IMR-90 (cell line): ENCODE data around the gene LHFPL6. TPM values are rescaled to one million over a fixed set of nuclear protein-coding genes. Genes with fewer than 3 reads are reported as not detected.

Experiments used
- ATAC-seq: fragments of 200-7000 bp; cut with Tn5 transposase; 2 replicates; pipeline ENCODE4 v1.9.1; 2020; ENCODE audit warnings: low read depth, mild to moderate bottlenecking, moderate library complexity
- BruUV-seq: library from RNA; stranded (reverse); fragments of 400-500 nt; replicated peaks from 2 replicates; lab custom pipeline; 2021; lab: Mats Ljungman, UMichigan
- CTCF ChIA-PET: fragments of 300-600 bp; formaldehyde crosslinking; extraction: SDS; loops from one replicate; lab custom pipeline; 2021; ENCODE audit warnings: antibody characterized with exemption; lab: Yijun Ruan, JAX
- POLR2A ChIA-PET: fragments of 300-600 bp; sonication (Branson Sonifier 250); formaldehyde crosslinking; loops from one replicate; lab custom pipeline; 2022; ENCODE audit warnings: antibody characterized with exemption; ENCODE audit not compliant: unreplicated experiment; lab: Charles Lee
- DNase-seq: peaks from one replicate; pipeline ENCODE4 v3.0.0; 2013
- H2AFZ ChIP-seq: replicated peaks from 2 replicates; pipeline ENCODE3; 2013; ENCODE audit warnings: low read length, mild to moderate bottlenecking; ENCODE audit not compliant: poor library complexity
- H2AK5ac ChIP-seq: 2 replicates; pipeline ENCODE4 v1.6.1; 2013; ENCODE audit warnings: low read depth, low read length, inconsistent platforms
- H2AK9ac ChIP-seq: replicated peaks from 2 replicates; pipeline ENCODE3; 2013; ENCODE audit warnings: mild to moderate bottlenecking, low read depth, low read length, moderate library complexity; ENCODE audit not compliant: poor library complexity
- H2BK120ac ChIP-seq: 2 replicates; pipeline ENCODE4 v1.6.1; 2013; ENCODE audit warnings: low read depth, low read length, inconsistent platforms
- H2BK15ac ChIP-seq: 3 replicates; pipeline ENCODE4 v1.6.1; 2013; ENCODE audit warnings: low read depth, low read length, inconsistent platforms
- H2BK20ac ChIP-seq: 2 replicates; pipeline ENCODE4 v1.6.1; 2013; ENCODE audit warnings: low read depth, mild to moderate bottlenecking, inconsistent platforms, low read length, moderate library complexity
- H2BK5ac ChIP-seq: 2 replicates; pipeline ENCODE4 v1.6.1; 2013; ENCODE audit warnings: mild to moderate bottlenecking, low read depth, low read length, inconsistent platforms; ENCODE audit not compliant: poor library complexity, severe bottlenecking
- H3K14ac ChIP-seq: replicated peaks from 2 replicates; pipeline ENCODE4 v1.6.1; 2013; ENCODE audit warnings: low read depth, low read length, inconsistent platforms
- H3K18ac ChIP-seq: 2 replicates; pipeline ENCODE4 v1.6.1; 2013; ENCODE audit warnings: low read depth, low read length, control low read depth
- H3K23ac ChIP-seq: 2 replicates; pipeline ENCODE4 v1.6.1; 2013; ENCODE audit warnings: low read depth, low read length, inconsistent platforms
- H3K27ac ChIP-seq: 2 replicates; pipeline ENCODE4 v1.5.1; 2013; ENCODE audit warnings: mild to moderate bottlenecking, control low read depth, low read length; ENCODE audit not compliant: insufficient read depth
- H3K27me3 ChIP-seq: 2 replicates; pipeline ENCODE4 v1.6.1; 2013; ENCODE audit warnings: low read length; ENCODE audit not compliant: control insufficient read depth, insufficient read depth
- H3K36me3 ChIP-seq: 2 replicates; pipeline ENCODE4 v1.6.1; 2013; ENCODE audit warnings: low read length, mixed read lengths; ENCODE audit not compliant: control insufficient read depth, insufficient read depth
- H3K4ac ChIP-seq: 2 replicates; pipeline ENCODE4 v1.6.1; 2013; ENCODE audit warnings: low read depth, low read length, inconsistent platforms
- H3K4me1 ChIP-seq: 2 replicates; pipeline ENCODE4 v1.6.1; 2013; ENCODE audit warnings: low read length, mixed read lengths; ENCODE audit not compliant: control insufficient read depth, insufficient read depth
- H3K4me2 ChIP-seq: 2 replicates; pipeline ENCODE4 v1.6.1; 2013; ENCODE audit warnings: low read depth, mild to moderate bottlenecking, control low read depth, low read length, moderate library complexity
- H3K4me3 ChIP-seq: 2 replicates; pipeline ENCODE4 v1.5.1; 2013; ENCODE audit warnings: low read depth, mild to moderate bottlenecking, control low read depth, low read length, moderate library complexity; ENCODE audit not compliant: insufficient read depth
- H3K56ac ChIP-seq: 2 replicates; pipeline ENCODE4 v1.6.1; 2013; ENCODE audit warnings: low read length, inconsistent platforms; ENCODE audit not compliant: insufficient read depth; ENCODE audit errors: extremely low read depth
- H3K79me1 ChIP-seq, 2 experiments: 2 replicates each; pipeline ENCODE4 v1.6.1; 2013; ENCODE audit warnings: low read length in 2 of 2, inconsistent platforms in 1 of 2, low read depth in 1 of 2
- H3K9ac ChIP-seq: 2 replicates; pipeline ENCODE4 v1.6.1; 2013; ENCODE audit warnings: low read depth, low read length, control low read depth
- H3K9me1 ChIP-seq: 2 replicates; pipeline ENCODE4 v1.6.1; 2013; ENCODE audit warnings: low read length, inconsistent platforms; ENCODE audit not compliant: insufficient read depth
- H3K9me3 ChIP-seq: 2 replicates; pipeline ENCODE4 v1.6.1; 2013; ENCODE audit warnings: low read length; ENCODE audit not compliant: control insufficient read depth, insufficient read depth
- H4K20me1 ChIP-seq: 2 replicates; pipeline ENCODE4 v1.6.1; 2013; ENCODE audit warnings: low read length, inconsistent platforms; ENCODE audit not compliant: insufficient read depth
- H4K5ac ChIP-seq: 2 replicates; pipeline ENCODE4 v1.6.1; 2013; ENCODE audit warnings: mild to moderate bottlenecking, low read depth, low read length, control low read depth
- H4K8ac ChIP-seq, 2 experiments: 2 replicates each; pipeline ENCODE4 v1.6.1; 2013; ENCODE audit warnings: low read depth in 2 of 2, low read length in 2 of 2, control low read depth in 1 of 2, inconsistent platforms in 1 of 2
- H4K91ac ChIP-seq: 2 replicates; pipeline ENCODE4 v1.6.1; 2013; ENCODE audit warnings: low read depth, low read length, inconsistent platforms; ENCODE audit not compliant: insufficient read depth
- MAFK ChIP-seq: IDR thresholded peaks from 2 replicates; pipeline ENCODE4 v1.6.1; 2012; ENCODE audit warnings: low read depth, low read length, improper control_type of control experiment
- RCOR1 ChIP-seq: IDR thresholded peaks from 2 replicates; pipeline ENCODE4 v1.6.1; 2012; ENCODE audit warnings: mild to moderate bottlenecking, low read length, improper control_type of control experiment; ENCODE audit not compliant: insufficient replicate concordance
- WGBS, 2 experiments: methylation state at CpG; one replicate each; pipeline versions ENCODE4 v1.1.5 to v1.1.7; 2013; ENCODE audit warnings: missing lambda C conversion rate in 2 of 2; ENCODE audit not compliant: insufficient read length in 1 of 2; ENCODE audit errors: extremely low coverage in 2 of 2; 5-methylcytosine and 5-hydroxymethylcytosine counted together
- dilution Hi-C: fragments of 300-500 bp; cut with HindIII; formaldehyde crosslinking; loops from one replicate; pipeline ENCODE4 v1.14.3; 2018; ENCODE audit warnings: low sequenced_read_pairs; ENCODE audit not compliant: unreplicated experiment
- in situ Hi-C: fragments of 300-500 bp; cut with MboI; formaldehyde crosslinking; loops from 3 replicates; pipeline ENCODE4 v1.14.3; 2019; ENCODE audit warnings: low sequenced_read_pairs, inconsistent platforms, mixed read lengths
- intact Hi-C: fragments of 100-400 bp; cut with micrococcal nuclease; formaldehyde crosslinking; loops from 2 replicates; pipeline ENCODE4 v1.10.0; 2022
- polyA plus RNA-seq, 3 experiments: library from polyadenylated mRNA; depleted of rRNA; stranded (reverse); fragments of >200 nt; gene quantifications; 2 replicates each; pipeline ENCODE4 v1.2.3, GENCODE V29; 2012; ENCODE audit warnings: low replicate concordance in 1 of 3
- total RNA-seq: library from RNA; depleted of rRNA; stranded (reverse); fragments of >200 nt; gene quantifications from 2 replicates; pipeline ENCODE4 v1.2.3, GENCODE V29; 2012

LHFPL6 gene
- total and polyA plus RNA-seq, 2 of the 4 experiments (the other 2 are of a cell fraction), result 24.7 to 36.1 TPM

DNA sequence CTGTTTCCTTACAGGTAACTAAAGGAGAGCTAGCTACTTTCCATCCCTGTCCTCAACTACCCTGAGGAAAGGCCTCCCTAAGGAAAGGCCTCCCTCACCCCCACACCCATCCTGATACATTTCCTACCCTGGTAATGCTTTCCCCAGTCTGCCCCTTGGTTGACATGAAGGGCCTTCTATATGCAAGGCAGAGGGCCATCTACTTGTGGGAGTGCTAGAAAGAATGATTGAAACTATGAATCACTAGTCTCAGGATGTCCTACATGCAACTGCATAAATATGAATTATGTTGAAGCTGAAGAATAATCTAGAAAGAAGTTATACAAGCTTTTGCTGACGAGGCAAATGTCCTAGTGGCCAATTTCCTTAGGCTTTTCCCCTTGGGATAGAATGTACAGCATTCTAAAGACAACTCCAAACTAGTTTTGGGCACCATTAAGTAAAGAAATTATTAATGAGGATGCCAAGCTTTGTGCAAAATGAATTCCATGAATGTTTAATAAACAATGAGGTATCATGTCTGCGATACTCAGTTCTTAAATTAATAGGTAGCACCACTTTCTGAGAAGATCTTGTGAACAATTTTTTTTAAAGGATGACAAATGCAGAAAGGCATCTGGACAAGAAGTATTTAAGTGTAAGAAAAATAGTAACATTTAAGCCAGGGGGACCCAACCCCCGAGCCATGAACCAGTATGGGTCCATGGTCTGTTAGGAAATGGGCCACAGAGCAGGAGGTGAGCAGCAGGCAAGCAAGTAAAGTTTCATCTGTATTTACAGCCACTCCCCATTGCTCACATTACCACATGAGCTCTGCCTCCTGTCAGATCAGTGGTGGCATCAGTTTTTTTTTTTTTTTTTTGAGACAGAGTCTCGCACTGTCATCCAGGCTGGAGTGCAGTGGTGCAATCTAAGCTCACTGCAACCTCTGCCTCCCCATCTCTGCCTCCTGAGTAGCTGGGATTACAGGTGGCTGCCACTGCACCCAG is 223.0 kb downstream of the LHFPL6 start:
- Histone ChIP-seq H3K27me3 (no peaks in the 10 kb centered on the region), H3K36me3 (no peaks in the 10 kb centered on the region), H4K20me1 (no peaks in the 10 kb centered on the region), H2BK120ac (no peak overlapping the region), H3K23ac (no peak overlapping the region), H2AK9ac (no peak overlapping the region), H2AFZ (no peak overlapping the region), H2BK15ac (no peak overlapping the region), H3K9ac (no peak overlapping the region), H3K9me1 (peaks cover 2% of the 10 kb centered on the region; the same call in 1 of the 2 replicates), H3K4me2 (no peak overlapping the region), H4K5ac (no peak overlapping the region), H3K18ac (no peak overlapping the region), H3K27ac (no peak overlapping the region), H4K8ac (no peak overlapping the region), H3K4ac (no peak overlapping the region), H3K79me1 (peaks cover 10 to 13% of the 10 kb centered on the region in 2 experiments; a peak in 3 of 4 replicates), H3K9me3 (no peaks in the 10 kb centered on the region), H2AK5ac (no peak overlapping the region), H3K14ac (no peak overlapping the region), H3K4me3 (no peak overlapping the region), H3K56ac (no peak overlapping the region), H3K4me1 (no peaks in the 10 kb centered on the region), H4K91ac (no peak overlapping the region), H2BK20ac (no peak overlapping the region), H2BK5ac (no peak overlapping the region)
- TF ChIP-seq RCOR1 (no peak), MAFK (peak; percentile 96)
- no TSS peak for BruUV-seq
- peak; percentile 63; the same call in 1 of the 2 replicates for ATAC-seq
- intact Hi-C loops (no loop called here), dilution Hi-C loops (no loop called here), in situ Hi-C loops (no loop called here)
- CTCF ChIA-PET, result interaction anchor here (0.6 kb wide), 1 partner anchor 110 kb away, joined by 5 read pairs; no protein-coding TSS in a partner anchor
- DNase-seq, result peak; percentile 21
- POLR2A ChIA-PET, result no interaction called here
- no CpG with 5 or more reads among the region's 4 CpGs for WGBS, 2 experiments
